Measurements from ENCODE around the gene FOXM1.
"Not testable (repeated sequence)": the region's sequence is repeated elsewhere in the genome, so short reads cannot be mapped to it uniquely, and the experiment has no call there.

Gene FOXM1

GRCh38 chr12:2884810-2885209, 7.8 kb upstream of the FOXM1 start:
- TF ChIP-seq CTCF (conservative IDR thresholded peaks at IDR 0.05; ENCODE audit: low read depth, low read length) = no peak
- H3K4me3 ChIP-seq (ENCODE audit: low read length) = no peak overlapping the region
- DNase-seq (ENCODE audit: low read depth) = no peak

- H3K4me3 ChIP-seq (ENCODE audit: low read length) = no peak overlapping the region
- DNase-seq (ENCODE audit: low read depth) = no peak
- no peak for TF ChIP-seq CTCF (conservative IDR thresholded peaks at IDR 0.05; ENCODE audit: low read depth, low read length)
Observed at GRCh38 chr12:2879853-2880252, 2.9 kb upstream of the FOXM1 start.

- H3K4me3 ChIP-seq (ENCODE audit: low read length) = peak overlapping the region; percentile 94
- no peak for TF ChIP-seq CTCF (conservative IDR thresholded peaks at IDR 0.05; ENCODE audit: low read depth, low read length)
- DNase-seq (ENCODE audit: low read depth) = peak; percentile 68
Observed at GRCh38 chr12:2877953-2878732, 1.2 kb upstream of the FOXM1 start.

GRCh38 chr12:2876431-2877046, 435 bp downstream of the FOXM1 start:
- TF ChIP-seq CTCF (conservative IDR thresholded peaks at IDR 0.05; ENCODE audit: low read depth, low read length) = no peak
- no peak for DNase-seq (ENCODE audit: low read depth)

GRCh38 chr12:2868986-2869632, 7.9 kb downstream of the FOXM1 start:
- not testable (repeated sequence) for DNase-seq (ENCODE audit: low read depth); H3K4me3 ChIP-seq (ENCODE audit: low read length)

More at GRCh38 chr12:2876431-2877046, 435 bp downstream of the FOXM1 start:
- H3K4me3 ChIP-seq (ENCODE audit: low read length) = peak overlapping the region; percentile 94

- DNase-seq (ENCODE audit: low read depth) = no peak
- no peak for TF ChIP-seq CTCF (conservative IDR thresholded peaks at IDR 0.05; ENCODE audit: low read depth, low read length)
- H3K4me3 ChIP-seq (ENCODE audit: low read length) = no peak overlapping the region
Observed at GRCh38 chr12:2864198-2864597, 12.8 kb downstream of the FOXM1 start.

- not testable (repeated sequence) for H3K4me3 ChIP-seq (ENCODE audit: low read length); DNase-seq (ENCODE audit: low read depth)
Observed at GRCh38 chr12:2863402-2863801, 13.6 kb downstream of the FOXM1 start.

- no peak for TF ChIP-seq CTCF (conservative IDR thresholded peaks at IDR 0.05; ENCODE audit: low read depth, low read length)
- no peak for DNase-seq (ENCODE audit: low read depth)
- H3K4me3 ChIP-seq (ENCODE audit: low read length) = no peak overlapping the region
Observed at GRCh38 chr12:2862876-2863275, 14.1 kb downstream of the FOXM1 start.

Measured in retinal pigment epithelial cell (primary cell).